ENCODE measurements around the gene ALOX15B. TPM values are rescaled to one million over a fixed set of nuclear protein-coding genes. Genes with fewer than 3 reads are reported as not detected.

The ALOX15B gene
- total RNA-seq, 1 donor from 2014 or later, result 80.2 TPM

GRCh38 chr17:8004899-8005298, 34.0 kb upstream of the ALOX15B start:
- Histone ChIP-seq H3K27ac (no peak overlapping the region), H3K9me3 (no peaks in the 10 kb centered on the region), H3K36me3 (no peaks in the 10 kb centered on the region), H3K27me3 (peaks cover 41% of the 10 kb centered on the region), H3K4me1 (peaks cover 14% of the 10 kb centered on the region), H3K4me3 (no peak overlapping the region)
- TF ChIP-seq, protein P1, sequence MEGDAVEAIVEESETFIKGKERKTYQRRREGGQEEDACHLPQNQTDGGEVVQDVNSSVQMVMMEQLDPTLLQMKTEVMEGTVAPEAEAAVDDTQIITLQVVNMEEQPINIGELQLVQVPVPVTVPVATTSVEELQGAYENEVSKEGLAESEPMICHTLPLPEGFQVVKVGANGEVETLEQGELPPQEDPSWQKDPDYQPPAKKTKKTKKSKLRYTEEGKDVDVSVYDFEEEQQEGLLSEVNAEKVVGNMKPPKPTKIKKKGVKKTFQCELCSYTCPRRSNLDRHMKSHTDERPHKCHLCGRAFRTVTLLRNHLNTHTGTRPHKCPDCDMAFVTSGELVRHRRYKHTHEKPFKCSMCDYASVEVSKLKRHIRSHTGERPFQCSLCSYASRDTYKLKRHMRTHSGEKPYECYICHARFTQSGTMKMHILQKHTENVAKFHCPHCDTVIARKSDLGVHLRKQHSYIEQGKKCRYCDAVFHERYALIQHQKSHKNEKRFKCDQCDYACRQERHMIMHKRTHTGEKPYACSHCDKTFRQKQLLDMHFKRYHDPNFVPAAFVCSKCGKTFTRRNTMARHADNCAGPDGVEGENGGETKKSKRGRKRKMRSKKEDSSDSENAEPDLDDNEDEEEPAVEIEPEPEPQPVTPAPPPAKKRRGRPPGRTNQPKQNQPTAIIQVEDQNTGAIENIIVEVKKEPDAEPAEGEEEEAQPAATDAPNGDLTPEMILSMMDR (IDR thresholded peaks at IDR 0.05), result no peak
- DNase-seq (peak; percentile 59), ATAC-seq (peak; percentile 59)
- intact Hi-C loops (cut with DNase I), result no loop called here

GRCh38 chr17:8005357-8005756, 33.5 kb upstream of the ALOX15B start:
- TF ChIP-seq, protein P1 (IDR thresholded peaks at IDR 0.05), result no peak
- intact Hi-C loops (cut with DNase I), result no loop called here
- no peak overlapping the region for H3K27ac ChIP-seq
- H3K36me3 ChIP-seq, result no peaks in the 10 kb centered on the region
- H3K4me3 ChIP-seq, result no peak overlapping the region
- no peak for ATAC-seq
- H3K4me1 ChIP-seq, result peaks cover 14% of the 10 kb centered on the region
- peaks cover 36% of the 10 kb centered on the region for H3K27me3 ChIP-seq
- H3K9me3 ChIP-seq, result no peaks in the 10 kb centered on the region
- peak; percentile 2 for DNase-seq

DNA sequence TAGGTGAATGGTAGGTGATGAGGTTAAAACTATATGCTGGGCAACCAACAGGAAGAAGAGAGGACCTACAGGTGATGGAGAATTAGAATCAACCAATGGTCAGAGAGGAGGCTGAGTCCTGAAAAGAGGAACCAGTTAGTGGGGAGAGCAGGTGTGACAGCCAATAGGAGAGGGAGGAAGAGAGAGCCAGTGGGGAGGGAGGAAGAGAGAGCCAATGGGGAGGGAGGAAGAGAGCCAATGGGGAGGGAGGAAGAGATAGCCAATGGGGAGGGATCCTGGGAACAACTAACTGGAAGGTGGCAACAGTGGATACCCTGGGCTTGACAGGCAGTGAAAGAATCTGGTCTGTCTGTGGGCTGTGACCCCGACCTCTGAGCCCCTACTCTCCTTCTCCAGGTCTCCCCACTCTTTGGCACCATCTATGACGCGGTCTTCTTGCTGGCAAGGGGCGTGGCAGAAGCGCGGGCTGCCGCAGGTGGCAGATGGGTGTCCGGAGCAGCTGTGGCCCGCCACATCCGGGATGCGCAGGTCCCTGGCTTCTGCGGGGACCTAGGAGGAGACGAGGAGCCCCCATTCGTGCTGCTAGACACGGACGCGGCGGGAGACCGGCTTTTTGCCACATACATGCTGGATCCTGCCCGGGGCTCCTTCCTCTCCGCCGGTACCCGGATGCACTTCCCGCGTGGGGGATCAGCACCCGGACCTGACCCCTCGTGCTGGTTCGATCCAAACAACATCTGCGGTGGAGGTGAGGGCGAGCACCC, 32.7 kb upstream of the ALOX15B start:
- TF ChIP-seq, protein P1 (IDR thresholded peaks at IDR 0.05), result no peak
- peaks cover 14% of the 10 kb centered on the region for H3K4me1 ChIP-seq
- DNase-seq (peak; percentile 61), ATAC-seq (peak; percentile 9)
- H3K9me3 ChIP-seq, result no peaks in the 10 kb centered on the region
- no peaks in the 10 kb centered on the region for H3K36me3 ChIP-seq
- no peak overlapping the region for H3K27ac ChIP-seq
- intact Hi-C loops (cut with DNase I), result no loop called here
- no peak overlapping the region for H3K4me3 ChIP-seq
- peaks cover 28% of the 10 kb centered on the region for H3K27me3 ChIP-seq

- Histone ChIP-seq H3K36me3 (no peaks in the 10 kb centered on the region), H3K4me3 (no peak overlapping the region), H3K27me3 (peaks cover 19% of the 10 kb centered on the region), H3K9me3 (no peaks in the 10 kb centered on the region), H3K4me1 (peaks cover 14% of the 10 kb centered on the region), H3K27ac (no peak overlapping the region)
- intact Hi-C loops (cut with DNase I), result no loop called here
- peak; percentile 52 for DNase-seq
- TF ChIP-seq, protein P1 (IDR thresholded peaks at IDR 0.05), result no peak
- no peak for ATAC-seq
Observed at GRCh38 chr17:8006836-8007680, 31.8 kb upstream of the ALOX15B start.

- peak; percentile 38 for DNase-seq
- peaks cover 7% of the 10 kb centered on the region for H3K4me1 ChIP-seq
- H3K27ac ChIP-seq, result no peak overlapping the region
- TF ChIP-seq, protein P1 (IDR thresholded peaks at IDR 0.05), result no peak
- H3K9me3 ChIP-seq, result no peaks in the 10 kb centered on the region
- no peaks in the 10 kb centered on the region for H3K36me3 ChIP-seq
- intact Hi-C loops (cut with DNase I), result no loop called here
- H3K4me3 ChIP-seq, result no peak overlapping the region
- H3K27me3 ChIP-seq, result peaks cover 12% of the 10 kb centered on the region
- ATAC-seq, result no peak
Observed at GRCh38 chr17:8007836-8008235, 31.0 kb upstream of the ALOX15B start.
